ENCODE data around the gene ARID1B. TPM values are rescaled to one million over a fixed set of nuclear protein-coding genes. Genes with fewer than 3 reads are reported as not detected.

ARID1B gene
- total and polyA plus RNA-seq, 4 donors = 7.0 to 49.0 (median 24.2) TPM

GRCh38 chr6:157148391-157149323 lies 371.5 kb downstream of the ARID1B start:
- Histone ChIP-seq H3K9me3 (ENCODE audit: control insufficient read depth in 4 of 4, low read length in 3 of 4) (no peaks in the 10 kb centered on the region), H3K4me1 (ENCODE audit: control insufficient read depth in 4 of 4, insufficient read depth in 4 of 4, low read length in 3 of 4) (no peaks in the 10 kb centered on the region), H3K4me3 (ENCODE audit: low read depth in 1 of 3, low read length in 3 of 3) (no peak overlapping the region), H3K27me3 (ENCODE audit: control insufficient read depth in 4 of 4, insufficient read depth in 4 of 4, low read length in 3 of 4) (no peaks in the 10 kb centered on the region), H3K27ac (ENCODE audit: low read depth in 1 of 2, low read length in 2 of 2) (peak overlapping the region; percentile 33 to 66), H3K9ac (ENCODE audit: low read depth in 1 of 2, low read length in 2 of 2) (no peak overlapping the region), H3K36me3 (ENCODE audit: control insufficient read depth in 4 of 4, insufficient read depth in 3 of 4, low read depth in 1 of 4, low read length in 3 of 4) (peaks cover 2 to 10% (median 7%) of the 10 kb centered on the region in 4 donors)
- WGBS = 88% methylated on average over 25 of the region's 25 CpGs
- TF ChIP-seq SP1 (IDR thresholded peaks at IDR 0.05) (no peak), RXRA (IDR thresholded peaks at IDR 0.05) (no peak), HNF4G (IDR thresholded peaks at IDR 0.05) (no peak), FOXA1 (IDR thresholded peaks at IDR 0.05) (no peak), HNF4A (conservative IDR thresholded peaks at IDR 0.05) (no peak), REST (IDR thresholded peaks at IDR 0.05) (no peak), TAF1 (conservative IDR thresholded peaks at IDR 0.05) (no peak), MAX (IDR thresholded peaks at IDR 0.05) (no peak), FOXA2 (IDR thresholded peaks at IDR 0.05) (no peak), NR2F2 (IDR thresholded peaks at IDR 0.05) (no peak), JUND (IDR thresholded peaks at IDR 0.05) (no peak), RAD21 (IDR thresholded peaks at IDR 0.05) (no peak), GABPA (IDR thresholded peaks at IDR 0.05 in 1 of 2, conservative IDR thresholded peaks at IDR 0.05 in 1 of 2) (no peak), ATF3 (IDR thresholded peaks at IDR 0.05) (no peak), YY1 (IDR thresholded peaks at IDR 0.05) (no peak), EGR1 (IDR thresholded peaks at IDR 0.05; ENCODE audit: low read depth in 2 of 2) (no peak)
- TF ChIP-seq, protein P1, sequence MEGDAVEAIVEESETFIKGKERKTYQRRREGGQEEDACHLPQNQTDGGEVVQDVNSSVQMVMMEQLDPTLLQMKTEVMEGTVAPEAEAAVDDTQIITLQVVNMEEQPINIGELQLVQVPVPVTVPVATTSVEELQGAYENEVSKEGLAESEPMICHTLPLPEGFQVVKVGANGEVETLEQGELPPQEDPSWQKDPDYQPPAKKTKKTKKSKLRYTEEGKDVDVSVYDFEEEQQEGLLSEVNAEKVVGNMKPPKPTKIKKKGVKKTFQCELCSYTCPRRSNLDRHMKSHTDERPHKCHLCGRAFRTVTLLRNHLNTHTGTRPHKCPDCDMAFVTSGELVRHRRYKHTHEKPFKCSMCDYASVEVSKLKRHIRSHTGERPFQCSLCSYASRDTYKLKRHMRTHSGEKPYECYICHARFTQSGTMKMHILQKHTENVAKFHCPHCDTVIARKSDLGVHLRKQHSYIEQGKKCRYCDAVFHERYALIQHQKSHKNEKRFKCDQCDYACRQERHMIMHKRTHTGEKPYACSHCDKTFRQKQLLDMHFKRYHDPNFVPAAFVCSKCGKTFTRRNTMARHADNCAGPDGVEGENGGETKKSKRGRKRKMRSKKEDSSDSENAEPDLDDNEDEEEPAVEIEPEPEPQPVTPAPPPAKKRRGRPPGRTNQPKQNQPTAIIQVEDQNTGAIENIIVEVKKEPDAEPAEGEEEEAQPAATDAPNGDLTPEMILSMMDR (IDR thresholded peaks at IDR 0.05; ENCODE audit: low read depth, low read length, missing input control) = no peak
- TF ChIP-seq, protein P2, sequence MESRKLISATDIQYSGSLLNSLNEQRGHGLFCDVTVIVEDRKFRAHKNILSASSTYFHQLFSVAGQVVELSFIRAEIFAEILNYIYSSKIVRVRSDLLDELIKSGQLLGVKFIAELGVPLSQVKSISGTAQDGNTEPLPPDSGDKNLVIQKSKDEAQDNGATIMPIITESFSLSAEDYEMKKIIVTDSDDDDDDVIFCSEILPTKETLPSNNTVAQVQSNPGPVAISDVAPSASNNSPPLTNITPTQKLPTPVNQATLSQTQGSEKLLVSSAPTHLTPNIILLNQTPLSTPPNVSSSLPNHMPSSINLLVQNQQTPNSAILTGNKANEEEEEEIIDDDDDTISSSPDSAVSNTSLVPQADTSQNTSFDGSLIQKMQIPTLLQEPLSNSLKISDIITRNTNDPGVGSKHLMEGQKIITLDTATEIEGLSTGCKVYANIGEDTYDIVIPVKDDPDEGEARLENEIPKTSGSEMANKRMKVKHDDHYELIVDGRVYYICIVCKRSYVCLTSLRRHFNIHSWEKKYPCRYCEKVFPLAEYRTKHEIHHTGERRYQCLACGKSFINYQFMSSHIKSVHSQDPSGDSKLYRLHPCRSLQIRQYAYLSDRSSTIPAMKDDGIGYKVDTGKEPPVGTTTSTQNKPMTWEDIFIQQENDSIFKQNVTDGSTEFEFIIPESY (IDR thresholded peaks at IDR 0.05) = no peak
- no peak for DNase-seq (ENCODE audit: low spot score)

All from liver (tissue), 9 donors.